GM18499 (cell line): ENCODE data around the gene FAM114A2.
"Not testable (repeated sequence)": the region's sequence is repeated elsewhere in the genome, so short reads cannot be mapped to it uniquely, and the experiment has no call there.

Source experiments
- ATAC-seq: cut with Tn5 transposase; IDR thresholded peaks from one replicate; pipeline ENCODE4 v1.9.1; 2021; ENCODE audit warnings: moderate number of reproducible peaks; ENCODE audit not compliant: insufficient read depth, unreplicated experiment

Gene FAM114A2

GRCh38 chr5:154038707-154039457, at the start of gene FAM114A2, which contains the start of gene MFAP3:
Gene FAM114A2 (minus strand): TSS chr5:154038910. CDS start chr5:154034953, 3,957 bp downstream.
Gene MFAP3 (plus strand): TSS chr5:154038967. CDS start chr5:154049723, 10,756 bp downstream.
- ATAC-seq: peak; percentile 85

- no peak for ATAC-seq
These were observed 48.5 kb upstream of the FAM114A2 start for GRCh38 chr5:154087260-154087659.

- ATAC-seq: no peak
These were observed 47.9 kb upstream of the FAM114A2 start for GRCh38 chr5:154086641-154087040.

GRCh38 chr5:154086146-154086545, 47.4 kb upstream of the FAM114A2 start:
- no peak for ATAC-seq

- no peak for ATAC-seq
These were observed 45.4 kb upstream of the FAM114A2 start for GRCh38 chr5:154084062-154084639.

GRCh38 chr5:154081246-154081645, 42.5 kb upstream of the FAM114A2 start:
- no peak for ATAC-seq

GRCh38 chr5:154078272-154078671, 39.6 kb upstream of the FAM114A2 start:
- ATAC-seq: no peak

- ATAC-seq: no peak
These were observed 39.0 kb upstream of the FAM114A2 start for GRCh38 chr5:154077696-154078095.

GRCh38 chr5:154076240-154076922, 37.7 kb upstream of the FAM114A2 start:
- ATAC-seq: no peak

GRCh38 chr5:154072414-154073171, 33.9 kb upstream of the FAM114A2 start:
- ATAC-seq: peak; percentile 91

GRCh38 chr5:154071799-154072413, 33.2 kb upstream of the FAM114A2 start:
- no peak for ATAC-seq

GRCh38 chr5:154069854-154070253, 31.1 kb upstream of the FAM114A2 start:
- not testable (repeated sequence) for ATAC-seq

GRCh38 chr5:154065971-154066370, 27.3 kb upstream of the FAM114A2 start:
- no peak for ATAC-seq

- no peak for ATAC-seq
These were observed 24.7 kb upstream of the FAM114A2 start for GRCh38 chr5:154063372-154063771.

GRCh38 chr5:154060606-154061005, 21.9 kb upstream of the FAM114A2 start:
- no peak for ATAC-seq

- no peak for ATAC-seq
These were observed 20.9 kb upstream of the FAM114A2 start for GRCh38 chr5:154059583-154059982.

GRCh38 chr5:154059039-154059430, 20.3 kb upstream of the FAM114A2 start:
- ATAC-seq: peak; percentile 43

GRCh38 chr5:154058055-154059038, 19.6 kb upstream of the FAM114A2 start:
- peak; percentile 45 for ATAC-seq

GRCh38 chr5:154055201-154055600, 16.5 kb upstream of the FAM114A2 start:
- no peak for ATAC-seq
